Brain microvascular endothelial cell (primary cell): ENCODE data around the gene NUCB1.
"Not testable (repeated sequence)": the region's sequence is repeated elsewhere in the genome, so short reads cannot be mapped to it uniquely, and the experiment has no call there.

Experiments used
- DNase-seq: peaks from one replicate; pipeline ENCODE4 v3.0.0-alpha.2; 2020
- H3K27ac ChIP-seq: fragments of 250-450 bp; sonication (Bioruptor Pico); 2 replicates; pipeline ENCODE4 v1.5.1; 2020; ENCODE audit warnings: mild to moderate bottlenecking, moderate library complexity
- H3K27me3 ChIP-seq: fragments of 250-450 bp; sonication (Bioruptor Pico); replicated peaks from 2 replicates; pipeline ENCODE4 v1.5.1; 2020; ENCODE audit warnings: mild to moderate bottlenecking
- H3K36me3 ChIP-seq: fragments of 250-450 bp; sonication (Bioruptor Pico); replicated peaks from 2 replicates; pipeline ENCODE4 v1.5.1; 2020; ENCODE audit warnings: mild to moderate bottlenecking
- H3K4me3 ChIP-seq: 2 replicates; pipeline ENCODE4 v1.5.1; 2011; ENCODE audit warnings: low read depth, mild to moderate bottlenecking, control low read depth, low read length, moderate library complexity
- in situ Hi-C: cut with HindIII; loops from 2 replicates; pipeline ENCODE4 v1.10.0; 2017; ENCODE audit warnings: low sequenced_read_pairs, low pct_ligation_motif_present
- TF ChIP-seq, protein P1 (sequence below): IDR thresholded peaks from 2 replicates; pipeline ENCODE4 v1.5.1; 2011; ENCODE audit warnings: low read depth, mild to moderate bottlenecking, moderate library complexity, low read length, control low read depth, inconsistent platforms; ENCODE audit errors: missing control alignments

NUCB1 gene

DNA sequence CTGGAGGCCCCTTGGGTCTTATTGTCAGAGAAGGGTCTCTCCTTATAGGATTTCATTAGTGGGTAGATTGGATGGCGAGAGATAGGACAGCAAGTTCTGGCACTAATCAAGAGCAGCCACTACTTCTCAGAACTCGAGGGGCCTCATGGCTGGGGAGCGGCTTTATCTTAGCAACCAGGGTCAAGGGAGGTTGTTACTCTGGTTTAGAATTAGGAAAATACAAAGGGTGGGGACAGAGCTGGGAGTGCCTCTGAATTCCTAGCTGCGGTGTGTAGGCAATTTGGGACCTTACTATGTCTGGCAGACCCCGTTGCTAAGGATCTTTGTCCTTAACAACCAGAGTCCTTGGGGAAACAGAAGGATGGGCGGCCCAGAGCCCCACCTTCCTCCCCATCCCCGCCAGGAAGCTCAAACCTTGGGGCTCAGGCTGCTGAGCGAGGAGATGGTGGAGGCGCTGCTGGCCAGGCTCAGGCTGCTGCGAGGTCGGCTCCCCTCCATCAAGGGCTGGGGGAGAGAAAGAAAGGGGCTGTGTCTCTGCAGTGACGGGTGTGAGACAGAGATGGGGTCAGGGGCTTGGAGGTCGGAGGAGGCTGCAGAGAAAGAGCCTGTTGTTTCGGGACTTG lies 32.9 kb upstream of the NUCB1 start:
- Histone ChIP-seq H3K27me3 (no peaks in the 10 kb centered on the region), H3K27ac (no peak overlapping the region), H3K4me3 (peak overlapping the region; percentile 60), H3K36me3 (peaks cover 2% of the 10 kb centered on the region)
- DNase-seq = no peak
- in situ Hi-C loops = no loop called here
- TF ChIP-seq, protein P1, sequence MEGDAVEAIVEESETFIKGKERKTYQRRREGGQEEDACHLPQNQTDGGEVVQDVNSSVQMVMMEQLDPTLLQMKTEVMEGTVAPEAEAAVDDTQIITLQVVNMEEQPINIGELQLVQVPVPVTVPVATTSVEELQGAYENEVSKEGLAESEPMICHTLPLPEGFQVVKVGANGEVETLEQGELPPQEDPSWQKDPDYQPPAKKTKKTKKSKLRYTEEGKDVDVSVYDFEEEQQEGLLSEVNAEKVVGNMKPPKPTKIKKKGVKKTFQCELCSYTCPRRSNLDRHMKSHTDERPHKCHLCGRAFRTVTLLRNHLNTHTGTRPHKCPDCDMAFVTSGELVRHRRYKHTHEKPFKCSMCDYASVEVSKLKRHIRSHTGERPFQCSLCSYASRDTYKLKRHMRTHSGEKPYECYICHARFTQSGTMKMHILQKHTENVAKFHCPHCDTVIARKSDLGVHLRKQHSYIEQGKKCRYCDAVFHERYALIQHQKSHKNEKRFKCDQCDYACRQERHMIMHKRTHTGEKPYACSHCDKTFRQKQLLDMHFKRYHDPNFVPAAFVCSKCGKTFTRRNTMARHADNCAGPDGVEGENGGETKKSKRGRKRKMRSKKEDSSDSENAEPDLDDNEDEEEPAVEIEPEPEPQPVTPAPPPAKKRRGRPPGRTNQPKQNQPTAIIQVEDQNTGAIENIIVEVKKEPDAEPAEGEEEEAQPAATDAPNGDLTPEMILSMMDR = no peak

DNA sequence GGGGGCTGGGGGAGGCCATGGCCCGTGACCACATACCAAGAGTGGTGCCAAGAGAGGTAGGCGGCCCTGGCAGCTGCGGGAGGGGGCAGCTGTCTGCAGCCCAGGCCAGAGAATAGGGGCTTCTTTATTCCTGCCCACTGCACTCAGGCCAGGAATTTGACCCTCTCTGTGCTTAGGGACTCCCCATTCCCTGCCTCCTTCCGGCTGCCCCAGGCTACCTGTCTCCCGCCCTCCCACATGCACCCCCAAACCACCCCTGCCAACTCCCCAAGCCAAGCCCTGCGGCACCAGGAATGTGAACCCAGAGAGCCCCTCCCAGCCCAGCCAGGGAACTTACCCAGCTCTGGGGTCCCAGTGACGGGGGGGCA lies 32.4 kb upstream of the NUCB1 start:
- Histone ChIP-seq H3K36me3 (peaks cover 7% of the 10 kb centered on the region), H3K4me3 (peak overlapping the region; percentile 60), H3K27me3 (no peaks in the 10 kb centered on the region), H3K27ac (peak overlapping the region; percentile 48)
- in situ Hi-C loops = no loop called here
- TF ChIP-seq, protein P1 = no peak
- no peak for DNase-seq

DNA sequence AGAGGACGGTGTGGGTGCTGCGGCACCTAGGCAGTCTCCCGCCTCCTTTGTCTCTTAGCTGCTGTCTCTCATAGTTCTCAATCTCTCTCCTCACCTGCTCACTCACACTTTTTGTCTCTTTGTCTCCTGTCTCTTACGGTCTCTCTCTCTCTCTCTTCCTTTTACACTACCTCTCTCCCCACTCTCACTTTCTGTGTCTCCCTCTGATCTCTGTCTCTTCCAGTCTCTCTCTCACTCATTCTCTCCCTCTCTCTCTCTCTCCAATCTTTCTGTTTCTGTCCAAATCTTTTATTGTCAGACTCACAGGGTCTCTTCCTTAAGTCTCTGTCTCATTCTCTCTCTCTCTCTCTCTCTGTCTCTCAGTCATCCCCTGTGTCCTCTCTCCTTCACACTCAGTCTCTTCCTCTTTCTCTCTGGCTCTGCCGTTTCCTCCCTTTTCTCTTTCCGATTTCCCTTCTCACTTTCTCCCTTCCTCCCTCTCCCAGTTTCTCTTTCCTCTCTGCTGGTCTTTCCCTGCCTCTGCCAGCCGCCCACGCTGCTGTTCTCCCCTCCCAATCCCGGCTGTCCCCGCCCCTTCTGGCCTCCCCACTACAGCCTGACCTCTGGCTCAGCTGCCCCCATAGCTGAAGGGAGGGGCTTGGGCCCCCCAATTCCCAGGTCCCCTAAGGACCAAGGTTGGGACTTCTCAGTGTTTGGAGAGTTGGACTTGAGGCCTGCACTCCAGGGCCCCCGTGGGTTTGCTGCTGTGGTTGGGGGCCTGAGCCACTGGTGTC lies 31.8 kb upstream of the NUCB1 start, which contains the start of gene PLEKHA4:
Gene PLEKHA4, minus strand, starts transcription at position 504 of the 773 bp plus-strand sequence. CDS start 997 bp downstream, outside the sequence.
- no peak for DNase-seq
- no peaks in the 10 kb centered on the region for H3K27me3 ChIP-seq
- TF ChIP-seq, protein P1 = no peak
- peaks cover 10% of the 10 kb centered on the region for H3K36me3 ChIP-seq
- H3K27ac ChIP-seq = peak within 1 kb of the TSS; percentile 48
- in situ Hi-C loops = no loop called here
- peak within 1 kb of the TSS; percentile 60 for H3K4me3 ChIP-seq

DNA sequence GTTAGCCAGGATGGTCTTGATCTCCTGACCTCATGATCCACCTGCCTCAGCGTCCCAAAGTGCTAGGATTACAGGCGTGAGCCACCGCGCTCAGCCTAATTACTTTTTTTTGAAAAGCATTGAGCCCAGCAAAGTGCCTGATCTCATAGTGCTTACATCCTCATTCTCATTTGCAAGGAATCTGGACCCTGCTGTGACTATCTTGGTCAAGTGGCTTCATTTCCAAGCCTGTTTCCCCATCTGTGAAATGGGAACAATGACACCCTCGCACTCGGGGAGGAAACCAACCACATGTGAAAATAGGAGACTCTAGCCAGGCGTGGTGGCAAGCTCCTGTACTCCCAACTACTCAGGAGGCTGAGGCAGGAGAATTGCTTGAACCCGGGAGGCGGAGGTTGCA lies 30.1 kb upstream of the NUCB1 start:
- Histone ChIP-seq H3K36me3 (peaks cover 25% of the 10 kb centered on the region), H3K27me3 (no peaks in the 10 kb centered on the region), H3K4me3 (no peak overlapping the region), H3K27ac (no peak overlapping the region)
- in situ Hi-C loops = no loop called here
- DNase-seq = no peak
- TF ChIP-seq, protein P1 = no peak

DNA sequence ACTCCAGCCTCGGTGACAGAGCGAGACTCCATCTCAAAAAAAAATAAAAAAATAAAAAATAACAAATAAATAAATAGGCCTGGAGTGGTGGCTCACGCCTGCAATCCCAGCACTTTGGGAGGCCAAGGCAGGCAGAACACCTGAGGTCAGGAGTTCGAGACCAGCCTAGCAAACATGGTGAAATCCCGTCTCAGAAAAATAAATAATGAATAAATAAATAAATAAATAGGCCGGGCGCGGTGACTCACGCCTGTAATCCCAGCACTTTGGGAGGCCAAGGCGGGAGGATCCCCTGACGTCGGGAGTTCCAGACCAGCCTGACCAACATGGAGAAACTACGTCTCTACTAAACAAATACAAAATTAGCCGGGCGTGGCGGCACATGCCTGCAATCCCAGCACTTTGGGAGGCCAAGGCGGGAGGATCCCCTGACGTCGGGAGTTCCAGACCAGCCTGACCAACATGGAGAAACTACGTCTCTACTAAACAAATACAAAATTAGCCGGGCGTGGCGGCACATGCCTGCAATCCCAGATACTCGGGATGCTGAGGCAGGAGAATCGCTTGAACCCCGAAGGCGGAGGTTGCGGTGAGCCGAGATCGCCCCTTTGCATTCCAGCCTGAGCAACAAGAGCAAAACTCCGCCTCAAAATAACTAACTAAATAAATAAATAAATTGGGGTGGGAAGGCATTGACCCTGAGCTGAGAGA lies 28.5 kb upstream of the NUCB1 start:
- H3K36me3 ChIP-seq = peaks cover 38% of the 10 kb centered on the region
- H3K4me3 ChIP-seq = peak overlapping the region; percentile 30
- H3K27me3 ChIP-seq, in situ Hi-C loops, DNase-seq: not testable (repeated sequence)
- H3K27ac ChIP-seq = peak overlapping the region; percentile 15
